Adipocyte (in vitro differentiated cells): ENCODE results near the gene KRT27.

ENCODE experiments used
- DNase-seq: peaks from one replicate; pipeline ENCODE4 v3.0.0-alpha.2; 2015; ENCODE audit warnings: low read depth
- H3K27me3 ChIP-seq: replicated peaks from 2 replicates; pipeline ENCODE4 v1.7.0; 2013; ENCODE audit warnings: mild to moderate bottlenecking, low read length, moderate library complexity; ENCODE audit not compliant: control insufficient read depth, insufficient read depth
- H3K36me3 ChIP-seq: 2 replicates; pipeline ENCODE4 v1.7.0; 2013; ENCODE audit warnings: low read length, mild to moderate bottlenecking, moderate library complexity; ENCODE audit not compliant: control insufficient read depth, insufficient read depth, severe bottlenecking
- H3K4me1 ChIP-seq: 2 replicates; pipeline ENCODE4 v1.7.0; 2013; ENCODE audit warnings: mild to moderate bottlenecking, low read length, moderate library complexity; ENCODE audit not compliant: control insufficient read depth, insufficient read depth
- H3K4me3 ChIP-seq: 2 replicates; pipeline ENCODE4 v1.7.0; 2013; ENCODE audit warnings: mild to moderate bottlenecking, low read length, moderate library complexity
- H3K9ac ChIP-seq: 2 replicates; pipeline ENCODE4 v1.7.0; 2013; ENCODE audit warnings: mild to moderate bottlenecking, low read length, moderate library complexity
- H3K9me3 ChIP-seq: 2 replicates; pipeline ENCODE4 v1.7.0; 2013; ENCODE audit warnings: mild to moderate bottlenecking, low read length, moderate library complexity; ENCODE audit not compliant: control insufficient read depth

Gene KRT27

DNA sequence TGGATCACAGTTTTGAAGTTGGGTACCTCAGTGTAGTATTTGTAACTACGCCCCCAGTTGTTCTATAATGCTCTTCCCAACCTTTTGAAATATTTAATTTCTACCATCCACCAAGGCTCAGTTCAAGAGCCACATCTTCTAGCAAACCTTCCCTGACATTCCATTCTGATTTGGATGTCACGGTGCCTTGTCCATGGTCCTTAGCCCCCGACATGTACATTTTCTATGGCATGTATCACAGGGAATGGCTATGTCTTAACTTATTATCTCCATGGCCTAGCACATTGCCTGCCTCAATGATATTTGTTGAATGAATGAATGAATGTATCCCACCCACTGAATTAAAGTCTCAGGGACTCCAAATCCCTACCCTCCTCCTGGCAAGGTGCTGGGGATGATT is 23.8 kb upstream of the KRT27 start:
- Histone ChIP-seq H3K4me3 (no peak overlapping the region), H3K27me3 (peaks cover 16% of the 10 kb centered on the region), H3K9me3 (no peaks in the 10 kb centered on the region), H3K9ac (no peak overlapping the region), H3K36me3 (no peaks in the 10 kb centered on the region), H3K4me1 (peaks cover 10% of the 10 kb centered on the region)
- no peak for DNase-seq

DNA sequence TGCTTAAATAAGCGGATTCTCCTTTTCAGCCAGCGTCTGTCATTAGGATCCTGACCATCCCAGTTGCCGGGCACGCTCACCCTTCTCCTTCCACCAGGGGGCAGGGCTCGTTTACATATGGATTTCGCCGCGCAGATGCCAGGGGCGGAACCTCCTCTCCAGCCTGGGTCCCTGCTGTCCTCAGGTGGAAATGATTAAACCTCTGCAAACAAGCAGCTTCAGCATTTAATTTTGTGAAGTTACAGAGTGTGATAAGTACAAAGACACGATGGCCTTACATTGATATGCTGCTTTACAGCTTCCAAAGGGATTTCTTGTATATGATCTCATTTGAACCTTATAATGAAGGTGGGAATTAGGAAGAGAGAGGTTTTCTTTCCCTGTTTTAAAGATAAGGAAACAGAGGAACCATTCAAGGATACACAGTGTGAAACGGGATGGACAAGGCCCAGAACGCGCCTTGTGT is 21.3 kb upstream of the KRT27 start:
- no peaks in the 10 kb centered on the region for H3K9me3 ChIP-seq
- H3K9ac ChIP-seq: no peak overlapping the region
- H3K36me3 ChIP-seq: no peaks in the 10 kb centered on the region
- DNase-seq: peak; percentile 95
- no peaks in the 10 kb centered on the region for H3K4me1 ChIP-seq
- H3K4me3 ChIP-seq: no peak overlapping the region
- peaks cover 24% of the 10 kb centered on the region for H3K27me3 ChIP-seq

DNA sequence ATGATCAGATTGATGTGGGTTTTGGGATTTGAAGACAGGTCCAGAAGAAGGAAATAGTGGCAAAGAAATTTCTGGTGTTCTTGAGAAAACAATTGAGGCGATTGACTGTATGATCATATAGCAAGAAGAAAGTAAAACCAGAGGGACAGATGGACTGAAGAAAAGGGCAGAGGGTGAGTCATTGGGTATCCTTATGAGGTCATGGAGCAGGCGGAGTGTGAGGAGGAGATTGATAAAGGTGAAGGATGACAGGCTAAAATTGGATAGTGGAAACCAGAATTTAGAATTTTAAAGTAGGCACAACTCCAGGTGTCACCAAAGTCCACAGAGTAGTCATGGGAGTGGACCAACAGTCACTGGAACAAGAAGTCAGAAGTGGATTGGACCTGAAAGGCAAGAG is 18.8 kb upstream of the KRT27 start:
- H3K9me3 ChIP-seq: no peaks in the 10 kb centered on the region
- no peaks in the 10 kb centered on the region for H3K36me3 ChIP-seq
- H3K27me3 ChIP-seq: peaks cover 20% of the 10 kb centered on the region
- no peak for DNase-seq
- H3K4me3 ChIP-seq: no peak overlapping the region
- no peak overlapping the region for H3K9ac ChIP-seq
- no peaks in the 10 kb centered on the region for H3K4me1 ChIP-seq

DNA sequence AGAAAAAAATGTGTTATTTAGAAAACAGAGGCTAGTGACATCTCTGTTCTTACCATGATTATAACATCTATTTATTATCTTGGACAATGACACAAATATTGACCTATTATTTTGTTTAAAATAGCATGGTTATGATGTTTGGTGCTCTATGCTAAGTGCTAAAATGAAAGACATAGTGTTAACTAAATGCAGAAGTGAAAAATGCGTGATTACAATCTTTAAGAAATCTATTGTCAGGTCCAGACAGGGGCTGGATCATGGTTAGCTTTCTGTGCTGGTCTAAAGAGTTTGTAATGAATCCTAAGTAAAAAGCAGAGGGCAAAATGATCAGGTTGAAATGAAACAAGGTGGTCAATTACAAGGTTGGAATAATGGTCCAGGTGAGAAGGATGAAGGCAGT is 18.0 kb upstream of the KRT27 start:
- DNase-seq: no peak
- H3K4me3 ChIP-seq: no peak overlapping the region
- H3K27me3 ChIP-seq: peaks cover 20% of the 10 kb centered on the region
- H3K9me3 ChIP-seq: no peaks in the 10 kb centered on the region
- H3K36me3 ChIP-seq: no peaks in the 10 kb centered on the region
- no peak overlapping the region for H3K9ac ChIP-seq
- H3K4me1 ChIP-seq: no peaks in the 10 kb centered on the region

DNA sequence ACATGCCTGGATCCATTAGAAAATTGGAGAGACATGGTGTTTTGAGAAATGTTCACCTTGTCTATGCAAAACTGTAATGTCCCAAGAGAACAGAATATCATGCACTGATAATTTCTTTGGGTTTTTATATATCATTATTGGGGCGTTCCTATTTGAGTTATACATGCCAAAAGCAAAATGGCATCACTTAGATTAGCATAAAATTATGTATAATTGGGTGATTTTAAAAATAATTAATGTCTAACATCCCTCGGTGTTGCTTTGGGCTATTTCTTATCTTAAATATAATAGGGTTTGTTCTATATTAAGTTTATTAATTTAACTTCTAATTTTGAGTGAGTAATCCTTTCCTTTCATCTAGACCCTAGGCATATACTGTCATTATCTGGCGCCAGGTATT is 17.5 kb upstream of the KRT27 start, which contains the start of gene KRT28:
Gene KRT28 (minus strand): TSS at position 101 of the 400 bp plus-strand sequence. CDS start 66 bp downstream, at position 35.
- peaks cover 24% of the 10 kb centered on the region for H3K27me3 ChIP-seq
- H3K9ac ChIP-seq: no peak within 1 kb of the TSS
- peaks cover 3% of the 10 kb centered on the region for H3K4me1 ChIP-seq
- H3K9me3 ChIP-seq: no peaks in the 10 kb centered on the region
- H3K4me3 ChIP-seq: no peak within 1 kb of the TSS
- no peaks in the 10 kb centered on the region for H3K36me3 ChIP-seq
- DNase-seq: no peak

DNA sequence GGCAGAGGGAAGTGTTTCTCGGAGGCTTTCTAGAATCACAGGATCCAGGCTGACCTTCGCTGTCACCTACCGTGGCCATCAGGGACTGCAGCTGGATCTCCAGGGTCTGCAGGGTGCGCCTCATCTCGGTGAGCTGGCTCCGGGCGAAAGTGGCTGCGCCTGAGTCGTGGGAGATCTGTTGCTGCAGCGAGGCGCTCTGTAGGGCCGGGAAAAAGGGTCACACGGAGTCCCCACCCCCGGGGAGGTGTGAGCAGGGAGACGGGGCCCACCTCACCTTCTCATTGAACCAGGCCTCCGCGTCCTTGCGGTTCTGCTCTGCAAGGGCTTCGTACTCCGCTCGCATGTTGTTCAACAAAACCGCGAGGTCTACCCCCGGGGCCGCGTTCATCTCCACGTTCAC is 14.5 kb upstream of the KRT27 start:
- Histone ChIP-seq H3K4me1 (peaks cover 7% of the 10 kb centered on the region), H3K36me3 (no peaks in the 10 kb centered on the region), H3K9me3 (no peaks in the 10 kb centered on the region), H3K4me3 (no peak overlapping the region), H3K9ac (no peak overlapping the region), H3K27me3 (peaks cover 27% of the 10 kb centered on the region)
- DNase-seq: no peak

DNA sequence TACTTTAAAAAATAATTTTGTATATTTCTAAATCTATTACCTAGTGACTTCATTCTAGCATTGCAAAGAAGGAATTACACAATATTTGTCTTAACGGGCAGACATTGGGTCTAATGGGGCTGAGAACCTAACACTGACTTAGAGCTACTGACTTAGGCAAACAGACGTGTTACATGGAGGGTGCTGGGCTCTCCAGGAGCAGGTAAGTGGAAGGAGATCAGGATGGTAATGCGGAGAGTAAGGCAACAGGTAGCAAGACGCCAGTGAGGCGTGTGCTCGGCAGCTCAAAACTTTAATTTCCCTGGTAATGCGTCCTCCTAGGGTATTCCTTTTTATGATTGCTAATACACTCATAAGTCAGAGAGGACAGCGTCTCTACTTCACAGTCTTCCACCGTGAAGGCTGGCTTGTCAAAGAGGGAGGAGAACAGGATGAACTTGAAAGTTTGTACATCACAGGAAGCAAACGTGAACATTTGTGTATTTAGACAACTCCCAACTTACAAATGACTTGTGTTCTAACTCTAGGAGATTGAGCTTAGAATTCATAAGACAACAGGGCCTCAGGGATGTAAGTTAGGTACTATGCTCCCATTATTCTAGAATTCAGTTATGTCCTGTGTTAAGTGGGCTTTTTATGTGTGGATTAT is 12.8 kb upstream of the KRT27 start:
- Histone ChIP-seq H3K9me3 (no peaks in the 10 kb centered on the region), H3K4me1 (peaks cover 23% of the 10 kb centered on the region), H3K36me3 (no peaks in the 10 kb centered on the region), H3K27me3 (peaks cover 20% of the 10 kb centered on the region), H3K4me3 (no peak overlapping the region), H3K9ac (no peak overlapping the region)
- no peak for DNase-seq

DNA sequence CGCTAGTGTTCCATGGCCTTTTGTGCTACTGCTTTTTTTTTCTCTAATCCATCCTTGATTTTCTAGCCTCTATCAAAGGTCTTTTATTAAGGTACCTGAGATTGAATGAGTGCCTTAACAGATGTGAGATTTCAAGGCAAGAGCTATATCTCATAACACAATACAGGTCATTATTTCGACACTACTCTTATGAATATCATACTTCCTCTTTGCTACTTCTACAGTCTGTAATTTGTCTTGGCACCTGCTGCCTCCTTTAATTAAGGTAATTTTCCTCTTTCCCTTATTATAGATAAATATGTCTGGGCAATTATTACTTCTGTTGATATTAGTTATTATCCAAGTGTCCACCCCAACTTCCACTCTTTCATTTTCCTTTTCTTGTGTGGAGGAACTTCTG is 12.1 kb upstream of the KRT27 start:
- H3K27me3 ChIP-seq: peaks cover 17% of the 10 kb centered on the region
- no peak overlapping the region for H3K9ac ChIP-seq
- peaks cover 23% of the 10 kb centered on the region for H3K4me1 ChIP-seq
- H3K36me3 ChIP-seq: no peaks in the 10 kb centered on the region
- H3K9me3 ChIP-seq: no peaks in the 10 kb centered on the region
- DNase-seq: no peak
- no peak overlapping the region for H3K4me3 ChIP-seq

DNA sequence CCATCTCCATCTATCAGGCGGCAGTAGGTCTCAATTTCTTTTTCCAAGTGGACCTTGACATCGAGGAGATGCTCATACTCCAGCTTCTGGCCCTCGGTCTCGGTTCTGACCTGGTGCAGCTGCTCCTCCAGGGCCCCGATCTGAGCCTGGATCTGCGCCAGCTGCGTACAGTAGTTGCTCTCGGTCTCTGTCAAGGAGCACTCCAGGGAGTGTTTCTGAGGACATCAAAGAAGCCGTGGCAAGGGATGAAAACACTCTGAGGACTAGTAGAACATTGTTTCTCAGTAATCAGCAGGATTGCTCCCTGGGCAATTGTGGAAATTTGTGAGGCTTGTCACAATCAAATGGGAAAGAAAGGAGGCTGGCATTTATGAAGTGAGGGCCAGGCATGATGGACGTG is 11.5 kb upstream of the KRT27 start:
- no peak for DNase-seq
- H3K9ac ChIP-seq: no peak overlapping the region
- H3K4me1 ChIP-seq: peaks cover 23% of the 10 kb centered on the region
- no peaks in the 10 kb centered on the region for H3K36me3 ChIP-seq
- peaks cover 16% of the 10 kb centered on the region for H3K27me3 ChIP-seq
- H3K9me3 ChIP-seq: no peaks in the 10 kb centered on the region
- H3K4me3 ChIP-seq: no peak overlapping the region

DNA sequence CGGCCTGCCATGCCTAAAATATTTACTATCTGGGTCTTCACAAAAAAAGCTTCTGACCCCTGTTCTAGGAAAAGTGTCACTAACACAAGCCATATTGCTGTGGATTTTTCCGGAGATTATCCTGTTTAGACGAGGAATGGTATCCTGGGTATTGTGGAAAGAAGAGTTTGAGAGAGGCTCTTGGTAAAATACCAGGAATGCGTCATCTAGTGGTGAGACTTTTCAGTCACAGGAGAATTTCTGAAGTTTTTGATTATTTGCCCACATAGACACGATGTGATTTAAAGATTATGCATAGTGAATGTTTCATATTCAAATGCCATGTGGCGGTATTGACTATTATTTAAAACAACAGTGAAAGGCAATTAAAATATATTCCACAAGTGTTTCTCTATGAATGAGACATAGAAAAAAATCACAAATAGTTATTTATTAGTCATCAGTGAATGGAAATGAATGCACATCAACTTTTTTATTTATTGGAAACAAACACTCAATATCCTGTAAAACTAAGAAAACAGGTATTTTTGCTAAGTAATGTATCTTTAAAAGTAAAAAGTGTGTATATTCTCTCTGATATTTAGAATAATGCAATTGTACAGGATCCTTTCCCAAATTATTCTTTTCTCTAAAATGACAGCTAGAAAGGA is 9.6 kb upstream of the KRT27 start:
- H3K9me3 ChIP-seq: no peaks in the 10 kb centered on the region
- peak overlapping the region; percentile 53 for H3K4me3 ChIP-seq
- H3K27me3 ChIP-seq: peaks cover 19% of the 10 kb centered on the region
- no peaks in the 10 kb centered on the region for H3K36me3 ChIP-seq
- DNase-seq: peak; percentile 80
- peak overlapping the region; percentile 75 for H3K9ac ChIP-seq
- peaks cover 23% of the 10 kb centered on the region for H3K4me1 ChIP-seq

DNA sequence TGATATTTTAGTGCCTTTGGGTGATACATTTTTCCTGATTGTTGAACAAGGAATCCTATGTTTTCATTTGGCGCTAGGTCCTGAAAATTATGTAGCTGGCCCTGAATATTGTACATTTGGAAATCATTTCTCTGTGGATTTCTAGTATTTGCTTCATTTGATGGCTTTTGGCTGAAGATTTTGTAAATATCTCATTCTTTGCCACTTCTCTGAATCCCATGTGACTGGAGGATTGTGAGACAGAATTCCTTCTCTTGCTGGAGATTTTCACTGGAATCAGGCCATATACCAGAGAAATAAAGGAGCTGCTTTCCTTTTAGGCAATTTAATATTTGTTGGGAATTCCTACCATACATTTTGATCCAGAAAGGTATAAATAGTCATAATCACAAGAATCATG is 8.8 kb upstream of the KRT27 start:
- peak; percentile 43 for DNase-seq
- Histone ChIP-seq H3K9ac (peak overlapping the region; percentile 75), H3K4me3 (peak overlapping the region; percentile 53), H3K9me3 (no peaks in the 10 kb centered on the region), H3K36me3 (no peaks in the 10 kb centered on the region), H3K4me1 (peaks cover 23% of the 10 kb centered on the region), H3K27me3 (peaks cover 16% of the 10 kb centered on the region)
